Brain microvascular endothelial cell (primary cell): Measurements from ENCODE around the gene PXYLP1.

Experiments
- DNase-seq: peaks from one replicate; pipeline ENCODE4 v3.0.0-alpha.2; 2020
- H3K27ac ChIP-seq: fragments of 250-450 bp; sonication (Bioruptor Pico); 2 replicates; pipeline ENCODE4 v1.5.1; 2020; ENCODE audit warnings: mild to moderate bottlenecking, moderate library complexity
- H3K27me3 ChIP-seq: fragments of 250-450 bp; sonication (Bioruptor Pico); replicated peaks from 2 replicates; pipeline ENCODE4 v1.5.1; 2020; ENCODE audit warnings: mild to moderate bottlenecking
- H3K36me3 ChIP-seq: fragments of 250-450 bp; sonication (Bioruptor Pico); replicated peaks from 2 replicates; pipeline ENCODE4 v1.5.1; 2020; ENCODE audit warnings: mild to moderate bottlenecking
- H3K4me3 ChIP-seq: 2 replicates; pipeline ENCODE4 v1.5.1; 2011; ENCODE audit warnings: low read depth, mild to moderate bottlenecking, control low read depth, low read length, moderate library complexity
- CTCF ChIP-seq: IDR thresholded peaks from 2 replicates; pipeline ENCODE4 v1.5.1; 2011; ENCODE audit warnings: low read depth, mild to moderate bottlenecking, moderate library complexity, low read length, control low read depth, inconsistent platforms; ENCODE audit errors: missing control alignments
- in situ Hi-C: cut with HindIII; loops from 2 replicates; pipeline ENCODE4 v1.10.0; 2017; ENCODE audit warnings: low sequenced_read_pairs, low pct_ligation_motif_present

Gene PXYLP1

GRCh38 chr3:141230293-141230692, 1.3 kb upstream of the PXYLP1 start:
- no peak overlapping the region for H3K27ac ChIP-seq
- no peak for TF ChIP-seq CTCF
- in situ Hi-C loops, result no loop called here
- no peak for DNase-seq
- no peaks in the 10 kb centered on the region for H3K27me3 ChIP-seq
- H3K4me3 ChIP-seq, result no peak overlapping the region
- no peaks in the 10 kb centered on the region for H3K36me3 ChIP-seq

GRCh38 chr3:141231952-141232823, 563 bp downstream of the PXYLP1 start:
- in situ Hi-C loops, result no loop called here
- H3K4me3 ChIP-seq, result peak overlapping the region; percentile 72
- H3K27ac ChIP-seq, result no peak overlapping the region
- no peak for DNase-seq
- peaks cover under 1% of the 10 kb centered on the region for H3K36me3 ChIP-seq
- TF ChIP-seq CTCF, result no peak
- no peaks in the 10 kb centered on the region for H3K27me3 ChIP-seq

GRCh38 chr3:141233457-141234161, 2.0 kb downstream of the PXYLP1 start:
- no peaks in the 10 kb centered on the region for H3K27me3 ChIP-seq
- no peak overlapping the region for H3K4me3 ChIP-seq
- no peak for TF ChIP-seq CTCF
- peaks cover 3% of the 10 kb centered on the region for H3K36me3 ChIP-seq
- no peak overlapping the region for H3K27ac ChIP-seq
- in situ Hi-C loops, result no loop called here
- no peak for DNase-seq

- in situ Hi-C loops, result no loop called here
- no peak overlapping the region for H3K4me3 ChIP-seq
- H3K27me3 ChIP-seq, result no peaks in the 10 kb centered on the region
- TF ChIP-seq CTCF, result no peak
- peaks cover 3% of the 10 kb centered on the region for H3K36me3 ChIP-seq
- H3K27ac ChIP-seq, result no peak overlapping the region
- DNase-seq, result no peak
Observed at GRCh38 chr3:141234283-141234682, 2.7 kb downstream of the PXYLP1 start.

GRCh38 chr3:141235661-141236171, 4.1 kb downstream of the PXYLP1 start:
- in situ Hi-C loops, result no loop called here
- no peak for DNase-seq
- peak; percentile 16 for TF ChIP-seq CTCF
- Histone ChIP-seq H3K4me3 (no peak overlapping the region), H3K36me3 (peaks cover 3% of the 10 kb centered on the region), H3K27me3 (no peaks in the 10 kb centered on the region), H3K27ac (no peak overlapping the region)
